ENCODE measurements around the gene EFNB3.

DNA sequence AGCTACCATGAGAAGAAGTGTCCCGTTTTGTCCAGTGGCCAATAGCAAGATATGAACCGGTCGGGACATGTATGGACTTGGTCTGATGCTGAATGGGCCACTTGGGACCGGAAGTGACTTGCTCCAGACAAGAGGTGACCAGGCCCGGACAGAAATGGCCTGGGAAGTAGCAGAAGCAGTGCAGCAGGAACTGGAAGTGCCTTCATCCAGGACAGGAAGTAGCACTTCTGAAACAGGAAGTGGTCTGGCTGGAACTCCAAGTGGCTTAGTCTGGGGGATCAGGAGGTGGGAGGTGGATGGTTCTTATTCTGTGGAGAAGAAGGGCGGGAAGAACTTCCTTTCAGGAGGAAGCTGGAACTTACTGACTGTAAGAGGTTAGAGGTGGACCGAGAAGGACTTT lies 5.3 kb downstream of the EFNB3 start:
- no peak for TF ChIP-seq ESRRG (CRISPR knock-in tag; IDR thresholded peaks at IDR 0.05)
- no peak for TF ChIP-seq RARB (CRISPR knock-in tag; IDR thresholded peaks at IDR 0.05)
- TF ChIP-seq, protein P1, sequence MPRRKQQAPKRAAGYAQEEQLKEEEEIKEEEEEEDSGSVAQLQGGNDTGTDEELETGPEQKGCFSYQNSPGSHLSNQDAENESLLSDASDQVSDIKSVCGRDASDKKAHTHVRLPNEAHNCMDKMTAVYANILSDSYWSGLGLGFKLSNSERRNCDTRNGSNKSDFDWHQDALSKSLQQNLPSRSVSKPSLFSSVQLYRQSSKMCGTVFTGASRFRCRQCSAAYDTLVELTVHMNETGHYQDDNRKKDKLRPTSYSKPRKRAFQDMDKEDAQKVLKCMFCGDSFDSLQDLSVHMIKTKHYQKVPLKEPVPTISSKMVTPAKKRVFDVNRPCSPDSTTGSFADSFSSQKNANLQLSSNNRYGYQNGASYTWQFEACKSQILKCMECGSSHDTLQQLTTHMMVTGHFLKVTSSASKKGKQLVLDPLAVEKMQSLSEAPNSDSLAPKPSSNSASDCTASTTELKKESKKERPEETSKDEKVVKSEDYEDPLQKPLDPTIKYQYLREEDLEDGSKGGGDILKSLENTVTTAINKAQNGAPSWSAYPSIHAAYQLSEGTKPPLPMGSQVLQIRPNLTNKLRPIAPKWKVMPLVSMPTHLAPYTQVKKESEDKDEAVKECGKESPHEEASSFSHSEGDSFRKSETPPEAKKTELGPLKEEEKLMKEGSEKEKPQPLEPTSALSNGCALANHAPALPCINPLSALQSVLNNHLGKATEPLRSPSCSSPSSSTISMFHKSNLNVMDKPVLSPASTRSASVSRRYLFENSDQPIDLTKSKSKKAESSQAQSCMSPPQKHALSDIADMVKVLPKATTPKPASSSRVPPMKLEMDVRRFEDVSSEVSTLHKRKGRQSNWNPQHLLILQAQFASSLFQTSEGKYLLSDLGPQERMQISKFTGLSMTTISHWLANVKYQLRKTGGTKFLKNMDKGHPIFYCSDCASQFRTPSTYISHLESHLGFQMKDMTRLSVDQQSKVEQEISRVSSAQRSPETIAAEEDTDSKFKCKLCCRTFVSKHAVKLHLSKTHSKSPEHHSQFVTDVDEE (CRISPR knock-in tag; IDR thresholded peaks at IDR 0.05): no peak
- TF ChIP-seq ISL1 (CRISPR knock-in tag; IDR thresholded peaks at IDR 0.05): no peak
- TF ChIP-seq, protein P2, sequence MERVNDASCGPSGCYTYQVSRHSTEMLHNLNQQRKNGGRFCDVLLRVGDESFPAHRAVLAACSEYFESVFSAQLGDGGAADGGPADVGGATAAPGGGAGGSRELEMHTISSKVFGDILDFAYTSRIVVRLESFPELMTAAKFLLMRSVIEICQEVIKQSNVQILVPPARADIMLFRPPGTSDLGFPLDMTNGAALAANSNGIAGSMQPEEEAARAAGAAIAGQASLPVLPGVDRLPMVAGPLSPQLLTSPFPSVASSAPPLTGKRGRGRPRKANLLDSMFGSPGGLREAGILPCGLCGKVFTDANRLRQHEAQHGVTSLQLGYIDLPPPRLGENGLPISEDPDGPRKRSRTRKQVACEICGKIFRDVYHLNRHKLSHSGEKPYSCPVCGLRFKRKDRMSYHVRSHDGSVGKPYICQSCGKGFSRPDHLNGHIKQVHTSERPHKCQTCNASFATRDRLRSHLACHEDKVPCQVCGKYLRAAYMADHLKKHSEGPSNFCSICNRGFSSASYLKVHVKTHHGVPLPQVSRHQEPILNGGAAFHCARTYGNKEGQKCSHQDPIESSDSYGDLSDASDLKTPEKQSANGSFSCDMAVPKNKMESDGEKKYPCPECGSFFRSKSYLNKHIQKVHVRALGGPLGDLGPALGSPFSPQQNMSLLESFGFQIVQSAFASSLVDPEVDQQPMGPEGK (CRISPR knock-in tag; IDR thresholded peaks at IDR 0.05; ENCODE audit: borderline replicate concordance): no peak
- TF ChIP-seq ZC3H10 (CRISPR knock-in tag; IDR thresholded peaks at IDR 0.05): no peak
